Liver (tissue), 3 donors: ENCODE measurements around the gene QSOX1.

Experiments
- JUND ChIP-seq, 2 donors: IDR thresholded peaks; 2 replicates each; pipeline ENCODE4 v1.6.1; 2016; ENCODE audit warnings: antibody characterized with exemption in 2 of 2
- NR2F2 ChIP-seq: IDR thresholded peaks from 2 replicates; pipeline ENCODE4 v1.6.1; 2016; ENCODE audit warnings: antibody characterized with exemption
- TF ChIP-seq, protein P1 (sequence below): fragments of 150-350 bp; IDR thresholded peaks from 2 replicates; pipeline ENCODE4 v1.5.1; 2017; ENCODE audit warnings: improper control_type of control experiment, low read depth, low read length; ENCODE audit not compliant: missing input control
- donor health status: healthy.
- donor health status: healthy.

GRCh38 chr1:180230416-180230790 lies 75.7 kb downstream of the QSOX1 start:
- TF ChIP-seq JUND (IDR thresholded peaks at IDR 0.05) (no peak), NR2F2 (no peak)
- TF ChIP-seq, protein P1, sequence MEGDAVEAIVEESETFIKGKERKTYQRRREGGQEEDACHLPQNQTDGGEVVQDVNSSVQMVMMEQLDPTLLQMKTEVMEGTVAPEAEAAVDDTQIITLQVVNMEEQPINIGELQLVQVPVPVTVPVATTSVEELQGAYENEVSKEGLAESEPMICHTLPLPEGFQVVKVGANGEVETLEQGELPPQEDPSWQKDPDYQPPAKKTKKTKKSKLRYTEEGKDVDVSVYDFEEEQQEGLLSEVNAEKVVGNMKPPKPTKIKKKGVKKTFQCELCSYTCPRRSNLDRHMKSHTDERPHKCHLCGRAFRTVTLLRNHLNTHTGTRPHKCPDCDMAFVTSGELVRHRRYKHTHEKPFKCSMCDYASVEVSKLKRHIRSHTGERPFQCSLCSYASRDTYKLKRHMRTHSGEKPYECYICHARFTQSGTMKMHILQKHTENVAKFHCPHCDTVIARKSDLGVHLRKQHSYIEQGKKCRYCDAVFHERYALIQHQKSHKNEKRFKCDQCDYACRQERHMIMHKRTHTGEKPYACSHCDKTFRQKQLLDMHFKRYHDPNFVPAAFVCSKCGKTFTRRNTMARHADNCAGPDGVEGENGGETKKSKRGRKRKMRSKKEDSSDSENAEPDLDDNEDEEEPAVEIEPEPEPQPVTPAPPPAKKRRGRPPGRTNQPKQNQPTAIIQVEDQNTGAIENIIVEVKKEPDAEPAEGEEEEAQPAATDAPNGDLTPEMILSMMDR = no peak
